Dedifferentiated amniotic fluid mesenchymal stem cell (primary cell): Measurements from ENCODE around the gene CUTC.

ENCODE experiments used
- DNase-seq: peaks from one replicate; pipeline ENCODE4 v3.0.0-alpha.2; 2016; ENCODE audit errors: extremely low spot score

CUTC gene

GRCh38 chr10:99782447-99783286, 50.6 kb downstream of the CUTC start, which contains the start of gene ABCC2:
Gene ABCC2, plus strand, starts transcription at chr10:99782640. Its CDS starts 205 bp downstream, at chr10:99782845.
- DNase-seq: no peak

DNA sequence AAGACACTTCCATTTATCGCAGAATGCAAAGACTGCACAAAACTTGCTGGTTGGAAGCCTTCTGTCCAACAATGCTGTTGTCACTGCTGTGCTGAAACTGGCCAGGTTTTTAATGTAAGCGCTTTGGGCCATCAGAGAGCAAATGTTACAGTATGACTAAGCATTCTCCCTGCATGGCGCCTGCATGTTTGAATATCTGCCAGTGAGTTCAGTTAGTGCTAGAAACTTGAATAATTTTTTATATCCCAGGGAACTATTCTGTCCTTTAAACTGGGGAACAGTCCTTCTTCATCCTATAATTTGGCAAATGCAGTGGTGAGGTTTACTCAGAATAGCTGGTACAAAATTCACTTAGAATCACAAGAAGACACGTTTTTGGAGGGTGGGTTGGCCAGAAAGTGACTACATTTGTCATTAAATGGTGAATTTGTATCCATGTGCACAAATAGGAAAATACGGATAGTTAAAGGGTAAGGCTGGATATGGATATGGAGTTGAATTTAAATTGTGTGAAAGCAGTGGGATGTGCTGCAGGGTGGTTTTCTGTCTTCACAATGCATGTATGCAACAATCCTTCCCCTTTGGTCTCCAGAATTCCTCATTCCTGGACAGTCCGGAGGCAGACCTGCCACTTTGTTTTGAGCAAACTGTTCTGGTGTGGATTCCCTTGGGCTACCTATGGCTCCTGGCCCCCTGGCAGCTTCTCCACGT, 52.1 kb downstream of the CUTC start:
- DNase-seq: peak; percentile 48

- no peak for DNase-seq
Measured at GRCh38 chr10:99784727-99785441, 52.9 kb downstream of the CUTC start.

DNA sequence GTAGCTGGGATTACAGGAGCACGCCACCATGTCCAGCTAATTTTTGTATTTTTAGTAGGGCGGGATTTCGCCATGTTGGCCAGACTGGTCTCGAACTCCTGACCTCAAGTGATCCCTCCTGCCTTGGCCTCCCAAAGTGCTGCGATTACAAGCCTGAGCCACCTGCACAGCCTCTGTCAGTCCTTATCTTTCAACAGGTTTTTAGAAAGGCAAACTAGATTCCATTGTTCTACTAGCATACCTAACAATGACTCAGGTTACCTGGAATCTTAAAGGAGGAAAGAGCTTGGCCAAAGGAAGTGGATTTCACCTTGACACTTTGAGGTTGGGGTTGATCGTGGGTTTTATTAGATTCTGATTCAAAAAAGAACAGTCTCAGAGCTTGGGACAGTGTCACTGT, 53.6 kb downstream of the CUTC start:
- DNase-seq: no peak

DNA sequence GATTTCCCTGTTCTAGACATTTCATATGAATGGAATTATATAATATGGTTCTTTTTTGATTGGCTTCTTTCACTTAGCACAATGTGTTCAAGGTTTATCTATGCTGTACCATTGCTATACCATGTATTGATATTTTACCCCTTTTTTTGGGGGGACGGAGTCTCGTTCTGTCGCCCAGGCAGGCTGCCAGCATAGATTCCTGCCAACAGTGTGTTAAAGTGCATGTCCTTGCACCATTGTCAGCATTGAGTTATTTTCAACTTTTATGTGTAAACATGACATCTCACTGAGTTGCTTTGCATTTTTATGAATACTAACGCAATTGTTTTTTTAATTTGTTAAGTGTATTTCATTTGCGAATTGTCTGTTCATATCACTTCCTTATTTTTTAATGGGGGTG, 55.3 kb downstream of the CUTC start:
- DNase-seq: no peak

- DNase-seq: no peak
Measured at GRCh38 chr10:99787782-99788445, 55.9 kb downstream of the CUTC start.

GRCh38 chr10:99788598-99789256, 56.7 kb downstream of the CUTC start:
- DNase-seq: peak; percentile 77

- no peak for DNase-seq
Measured at GRCh38 chr10:99791831-99792230, 59.8 kb downstream of the CUTC start.

GRCh38 chr10:99793819-99794218, 61.8 kb downstream of the CUTC start:
- DNase-seq: no peak

DNA sequence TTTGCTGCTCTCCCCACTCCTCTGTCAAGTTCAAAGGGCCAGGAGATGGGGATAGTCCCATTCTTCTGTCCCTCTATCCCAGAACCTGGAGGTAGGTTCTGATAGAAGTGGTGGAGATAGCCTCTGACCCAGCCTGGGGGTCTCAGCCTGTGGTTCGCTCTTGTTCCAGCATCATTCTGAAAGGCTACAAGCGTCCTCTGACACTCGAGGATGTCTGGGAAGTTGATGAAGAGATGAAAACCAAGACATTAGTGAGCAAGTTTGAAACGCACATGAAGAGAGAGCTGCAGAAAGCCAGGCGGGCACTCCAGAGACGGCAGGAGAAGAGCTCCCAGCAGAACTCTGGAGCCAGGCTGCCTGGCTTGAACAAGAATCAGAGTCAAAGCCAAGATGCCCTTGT, 64.9 kb downstream of the CUTC start:
- no peak for DNase-seq

DNA sequence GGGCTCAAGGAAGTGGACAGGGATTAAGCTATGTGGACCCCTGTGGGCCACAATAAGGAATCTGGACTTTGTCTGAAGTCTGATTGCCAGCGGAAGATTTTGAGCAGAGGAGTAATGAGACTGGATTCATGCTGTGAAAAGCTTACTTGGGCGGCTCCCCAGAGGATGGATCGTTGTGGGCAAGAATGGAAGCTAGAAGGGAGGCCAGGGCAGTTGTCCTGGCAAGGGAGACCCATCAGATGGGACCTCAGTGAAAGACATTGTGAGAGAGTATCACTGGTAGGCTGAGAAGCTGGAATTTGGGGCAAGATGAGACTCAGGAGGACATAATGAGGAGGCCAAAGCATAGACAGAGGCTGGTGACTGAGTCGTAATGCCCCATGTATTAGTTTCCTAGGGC, 66.0 kb downstream of the CUTC start:
- DNase-seq: no peak

DNA sequence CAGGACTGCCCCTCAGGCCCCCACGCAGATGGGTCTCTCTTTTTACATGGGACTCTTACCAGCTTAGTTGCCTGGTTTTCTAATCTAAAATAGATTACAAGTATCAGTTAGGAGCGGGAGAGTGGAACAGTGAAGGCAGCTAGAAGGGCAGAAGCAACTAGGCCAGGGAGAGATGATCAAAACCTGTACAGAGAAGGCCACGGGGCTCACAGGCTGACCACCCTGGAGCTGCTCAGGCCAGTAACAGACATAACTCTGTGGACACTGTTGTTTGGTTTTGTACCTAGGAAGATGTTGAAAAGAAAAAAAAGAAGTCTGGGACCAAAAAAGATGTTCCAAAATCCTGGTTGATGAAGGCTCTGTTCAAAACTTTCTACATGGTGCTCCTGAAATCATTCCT, 66.9 kb downstream of the CUTC start:
- no peak for DNase-seq

- no peak for DNase-seq
Measured at GRCh38 chr10:99799613-99800012, 67.6 kb downstream of the CUTC start.

DNA sequence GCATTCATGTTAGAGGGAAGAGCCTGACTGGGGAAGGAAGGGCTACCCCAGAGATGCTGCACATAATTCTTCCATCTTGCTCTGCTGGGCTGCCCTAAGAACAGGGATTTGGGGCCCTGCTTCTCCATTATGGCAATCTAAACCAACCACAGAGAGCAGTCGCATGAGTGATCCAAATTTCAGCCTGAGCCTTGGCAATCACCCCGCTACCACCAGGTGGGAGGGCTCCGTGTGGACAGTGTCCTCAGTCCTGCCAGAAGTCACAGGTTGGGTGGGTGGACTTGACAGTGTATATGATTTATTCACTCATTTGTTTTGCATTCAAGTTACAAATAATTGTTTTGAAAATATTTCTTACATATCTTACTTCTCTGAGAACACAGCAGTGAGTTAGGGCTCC, 72.4 kb downstream of the CUTC start:
- DNase-seq: no peak

DNA sequence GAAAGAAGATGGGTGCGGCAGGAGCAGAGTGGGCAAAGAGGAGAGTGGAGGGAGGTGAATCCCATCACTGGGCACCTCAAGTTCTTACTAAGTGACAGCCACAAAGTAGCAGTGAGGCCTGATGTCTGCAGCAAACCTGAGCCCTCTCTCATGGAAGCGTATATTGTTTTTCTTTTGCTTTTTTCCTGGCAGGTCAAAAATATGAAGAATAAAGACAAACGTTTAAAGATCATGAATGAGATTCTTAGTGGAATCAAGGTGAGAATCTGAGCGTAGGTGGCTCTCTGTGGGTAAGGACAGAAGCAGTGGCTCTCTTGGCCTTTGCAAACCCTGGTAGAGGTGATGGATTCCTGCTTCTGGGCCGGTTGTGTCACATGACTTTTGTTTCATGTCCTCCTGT, 73.2 kb downstream of the CUTC start:
- no peak for DNase-seq
